Endodermal cell (in vitro differentiated cells): ENCODE results near the gene UMODL1. TPM values are rescaled to one million over a fixed set of nuclear protein-coding genes. Genes with fewer than 3 reads are reported as not detected.
A peak's percentile ranks its signal among the peaks of the same experiment; 100 is the strongest.

ENCODE experiments used
- DNase-seq: peaks from one replicate; pipeline ENCODE4 v3.0.0-alpha.2; 2017
- H3K27ac ChIP-seq: 2 replicates; pipeline ENCODE4 v1.5.1; 2013; ENCODE audit warnings: mild to moderate bottlenecking, low read depth, low read length, moderate library complexity
- H3K27me3 ChIP-seq: 2 replicates; pipeline ENCODE4 v1.6.1; 2013; ENCODE audit warnings: mild to moderate bottlenecking, low read length, moderate library complexity; ENCODE audit not compliant: insufficient read depth, control insufficient read depth, poor library complexity, severe bottlenecking
- H3K36me3 ChIP-seq: 2 replicates; pipeline ENCODE4 v1.7.0; 2013; ENCODE audit warnings: mild to moderate bottlenecking, low read length, moderate library complexity; ENCODE audit not compliant: control insufficient read depth, insufficient read depth
- H3K4me1 ChIP-seq: one replicate; pipeline ENCODE4 v1.7.0; 2013; ENCODE audit warnings: low read length; ENCODE audit not compliant: control insufficient read depth, insufficient read depth
- H3K4me3 ChIP-seq: 2 replicates; pipeline ENCODE4 v1.5.1; 2013; ENCODE audit warnings: mild to moderate bottlenecking, low read length, moderate library complexity
- H3K9ac ChIP-seq: 2 replicates; pipeline ENCODE4 v1.6.1; 2013; ENCODE audit warnings: mild to moderate bottlenecking, low read length, moderate library complexity; ENCODE audit not compliant: poor library complexity, severe bottlenecking; ENCODE audit errors: extremely low read depth
- H3K9me3 ChIP-seq: 2 replicates; pipeline ENCODE4 v1.6.1; 2013; ENCODE audit warnings: mild to moderate bottlenecking, low read length, moderate library complexity; ENCODE audit not compliant: control insufficient read depth
- H3K27ac Mint-ChIP-seq: 2 replicates; pipeline ENCODE4 v1.8.0; 2020; ENCODE audit warnings: mixed read lengths
- H3K27me3 Mint-ChIP-seq: 2 replicates; pipeline ENCODE4 v1.8.0; 2021; ENCODE audit warnings: mild to moderate bottlenecking, mixed read lengths; ENCODE audit not compliant: insufficient read depth
- H3K36me3 Mint-ChIP-seq: 2 replicates; pipeline ENCODE4 v1.8.0; 2020; ENCODE audit warnings: low read depth, mixed read lengths
- H3K4me1 Mint-ChIP-seq: 2 replicates; pipeline ENCODE4 v1.8.0; 2020; ENCODE audit warnings: mixed read lengths
- H3K4me3 Mint-ChIP-seq: 2 replicates; pipeline ENCODE4 v1.8.0; 2020; ENCODE audit warnings: mild to moderate bottlenecking, moderate library complexity, mixed read lengths
- H3K9me3 Mint-ChIP-seq: 2 replicates; pipeline ENCODE4 v1.8.0; 2020; ENCODE audit warnings: mild to moderate bottlenecking, mixed read lengths
- WGBS, 2 experiments: methylation state at CpG; one replicate each; pipeline versions ENCODE4 v1.1.5 to v1.1.7; 2013; ENCODE audit warnings: missing lambda C conversion rate in 2 of 2, mixed read lengths in 1 of 2; ENCODE audit not compliant: insufficient coverage in 1 of 2, insufficient read length in 1 of 2; 5-methylcytosine and 5-hydroxymethylcytosine counted together
- total RNA-seq, 2 donors: library from RNA; stranded (reverse); fragmentation: NEBNext Ultra II Directional in 1 of 2; extraction: Animal tissue kit (Norgen Biotek cat#: 25700) in 1 of 2; gene quantifications; 2 replicates in 1 of 2; 3 replicates in 1 of 2; pipeline ENCODE4 v1.2.1, GENCODE V29; 2021
- TF ChIP-seq, protein P1 (sequence below): fragments of 200-600 bp; sonication (generic); conservative IDR thresholded peaks from 2 replicates; pipeline ENCODE4 v1.5.0; 2021; ENCODE audit warnings: antibody characterized with exemption, mild to moderate bottlenecking

UMODL1 gene
- total RNA-seq, 2 donors from 2014 or later: 0.24 to 0.49 TPM

DNA sequence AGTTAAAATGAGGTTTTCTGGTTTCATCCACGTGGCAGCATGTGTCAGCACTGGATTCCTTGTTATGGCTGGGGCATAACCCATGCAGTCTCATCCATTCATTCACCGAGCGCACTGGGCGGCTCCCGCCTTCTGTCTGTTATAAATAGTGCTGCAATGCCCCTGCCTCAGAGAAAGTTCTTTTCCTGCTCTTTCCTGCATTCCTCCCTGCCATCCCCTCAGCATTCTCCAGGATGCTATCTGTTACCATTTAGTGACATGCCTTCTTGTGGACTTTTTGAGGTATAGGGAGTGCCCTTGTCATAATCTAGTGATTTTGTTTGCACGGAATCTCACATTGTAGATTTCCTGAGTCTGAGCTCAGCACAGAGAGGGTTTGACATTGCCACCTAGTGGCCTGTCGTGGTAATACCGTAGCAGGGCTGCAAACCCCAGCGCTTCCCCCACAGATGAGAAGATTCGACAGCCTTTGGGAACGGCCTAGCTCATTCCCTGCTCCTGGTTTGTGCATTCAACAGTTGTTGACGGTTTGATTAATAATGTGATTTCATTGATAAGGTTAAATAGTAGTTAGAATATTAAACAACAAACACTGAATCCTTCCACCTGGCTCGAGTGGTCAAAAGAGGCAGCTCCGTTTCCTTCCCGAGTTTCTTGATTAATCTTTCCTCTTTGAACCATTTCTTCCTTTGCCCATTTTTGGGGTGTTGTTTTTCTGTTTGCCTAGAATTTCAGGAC, 46.3 kb downstream of the UMODL1 start:
- WGBS, 2 experiments: 40 to 55% methylated on average over 9 to 14 of the region's 15 CpGs

GRCh38 chr21:42117967-42118780, 47.1 kb downstream of the UMODL1 start:
- no peaks in the 10 kb centered on the region for H3K36me3 Mint-ChIP-seq
- DNase-seq: no peak
- H3K27me3 Mint-ChIP-seq: peaks cover 9% of the 10 kb centered on the region
- no peaks in the 10 kb centered on the region for H3K9me3 ChIP-seq
- WGBS, 2 experiments: 91 to 95% methylated on average over 8 to 12 of the region's 12 CpGs
- H3K4me3 Mint-ChIP-seq: no peak overlapping the region
- TF ChIP-seq, protein P1, sequence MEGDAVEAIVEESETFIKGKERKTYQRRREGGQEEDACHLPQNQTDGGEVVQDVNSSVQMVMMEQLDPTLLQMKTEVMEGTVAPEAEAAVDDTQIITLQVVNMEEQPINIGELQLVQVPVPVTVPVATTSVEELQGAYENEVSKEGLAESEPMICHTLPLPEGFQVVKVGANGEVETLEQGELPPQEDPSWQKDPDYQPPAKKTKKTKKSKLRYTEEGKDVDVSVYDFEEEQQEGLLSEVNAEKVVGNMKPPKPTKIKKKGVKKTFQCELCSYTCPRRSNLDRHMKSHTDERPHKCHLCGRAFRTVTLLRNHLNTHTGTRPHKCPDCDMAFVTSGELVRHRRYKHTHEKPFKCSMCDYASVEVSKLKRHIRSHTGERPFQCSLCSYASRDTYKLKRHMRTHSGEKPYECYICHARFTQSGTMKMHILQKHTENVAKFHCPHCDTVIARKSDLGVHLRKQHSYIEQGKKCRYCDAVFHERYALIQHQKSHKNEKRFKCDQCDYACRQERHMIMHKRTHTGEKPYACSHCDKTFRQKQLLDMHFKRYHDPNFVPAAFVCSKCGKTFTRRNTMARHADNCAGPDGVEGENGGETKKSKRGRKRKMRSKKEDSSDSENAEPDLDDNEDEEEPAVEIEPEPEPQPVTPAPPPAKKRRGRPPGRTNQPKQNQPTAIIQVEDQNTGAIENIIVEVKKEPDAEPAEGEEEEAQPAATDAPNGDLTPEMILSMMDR: no peak
- no peak overlapping the region for H3K4me3 ChIP-seq
- no peak overlapping the region for H3K27ac ChIP-seq
- no peaks in the 10 kb centered on the region for H3K27me3 ChIP-seq
- peaks cover 19% of the 10 kb centered on the region for H3K4me1 Mint-ChIP-seq
- H3K27ac Mint-ChIP-seq: no peak overlapping the region
- no peaks in the 10 kb centered on the region for H3K9me3 Mint-ChIP-seq
- H3K4me1 ChIP-seq: peaks cover 3% of the 10 kb centered on the region
- no peaks in the 10 kb centered on the region for H3K36me3 ChIP-seq
- H3K9ac ChIP-seq: no peak overlapping the region

More for the DNA sequence above, 46.3 kb downstream of the UMODL1 start:
- Histone ChIP-seq H3K4me3 (no peak overlapping the region), H3K27me3 (no peaks in the 10 kb centered on the region), H3K9me3 (no peaks in the 10 kb centered on the region), H3K36me3 (no peaks in the 10 kb centered on the region), H3K27ac (no peak overlapping the region), H3K4me1 (peaks cover 3% of the 10 kb centered on the region), H3K9ac (no peak overlapping the region)
- Mint-ChIP-seq H3K27me3 (peaks cover 9% of the 10 kb centered on the region), H3K9me3 (no peaks in the 10 kb centered on the region), H3K36me3 (no peaks in the 10 kb centered on the region), H3K4me3 (no peak overlapping the region), H3K4me1 (peaks cover 17% of the 10 kb centered on the region), H3K27ac (no peak overlapping the region)
- TF ChIP-seq, protein P1: peak; percentile 95
- DNase-seq: peak; percentile 91

DNA sequence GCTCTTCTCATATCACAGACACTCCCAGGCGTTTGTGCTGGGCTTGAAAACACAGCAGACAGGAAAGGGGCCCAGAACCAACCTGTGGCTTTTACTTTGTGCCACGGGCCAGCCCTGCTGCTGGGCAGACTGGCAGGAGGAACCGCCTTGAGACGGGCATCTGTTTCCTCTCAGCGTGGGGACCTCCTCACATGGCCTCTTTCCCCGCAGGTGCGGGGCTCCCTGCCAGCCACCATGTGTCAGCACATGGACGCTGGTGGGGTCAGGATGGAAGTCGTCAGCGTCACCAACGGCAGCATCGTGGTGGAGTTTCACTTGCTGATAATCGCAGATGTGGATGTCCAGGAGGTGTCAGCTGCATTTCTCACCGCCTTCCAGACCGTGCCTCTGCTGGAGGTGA, 47.8 kb downstream of the UMODL1 start:
- H3K4me3 Mint-ChIP-seq: no peak overlapping the region
- no peaks in the 10 kb centered on the region for H3K9me3 ChIP-seq
- no peak overlapping the region for H3K4me3 ChIP-seq
- WGBS, 2 experiments: 90% methylated on average over 13 to 15 of the region's 15 CpGs
- peaks cover 9% of the 10 kb centered on the region for H3K27me3 Mint-ChIP-seq
- H3K36me3 ChIP-seq: no peaks in the 10 kb centered on the region
- no peak overlapping the region for H3K9ac ChIP-seq
- no peaks in the 10 kb centered on the region for H3K36me3 Mint-ChIP-seq
- peaks cover 17% of the 10 kb centered on the region for H3K4me1 Mint-ChIP-seq
- H3K27me3 ChIP-seq: no peaks in the 10 kb centered on the region
- H3K9me3 Mint-ChIP-seq: no peaks in the 10 kb centered on the region
- no peak for DNase-seq
- H3K27ac Mint-ChIP-seq: no peak overlapping the region
- H3K27ac ChIP-seq: no peak overlapping the region
- H3K4me1 ChIP-seq: peaks cover 3% of the 10 kb centered on the region
- TF ChIP-seq, protein P1: no peak
